HUES6 (cell line): ENCODE measurements around the gene GBF1.

ENCODE experiments used
- H3K27ac ChIP-seq: 2 replicates; pipeline ENCODE4 v1.7.0; 2013; ENCODE audit warnings: low read depth, mild to moderate bottlenecking, low read length, inconsistent platforms
- H3K27me3 ChIP-seq: 2 replicates; pipeline ENCODE4 v1.6.1; 2013; ENCODE audit warnings: low read length; ENCODE audit not compliant: control insufficient read depth, insufficient read depth
- H3K36me3 ChIP-seq: 2 replicates; pipeline ENCODE4 v1.6.1; 2013; ENCODE audit warnings: low read length; ENCODE audit not compliant: control insufficient read depth, insufficient read depth
- H3K4me1 ChIP-seq: 2 replicates; pipeline ENCODE4 v1.6.1; 2013; ENCODE audit warnings: low read length; ENCODE audit not compliant: control insufficient read depth, insufficient read depth
- H3K4me3 ChIP-seq: 2 replicates; pipeline ENCODE4 v1.5.1; 2013; ENCODE audit warnings: low read depth, low read length
- H3K9ac ChIP-seq: one replicate; pipeline ENCODE4 v1.6.1; 2013; ENCODE audit warnings: mild to moderate bottlenecking, low read length
- H3K9me3 ChIP-seq: 2 replicates; pipeline ENCODE4 v1.6.1; 2013; ENCODE audit warnings: low read depth, low read length; ENCODE audit not compliant: control insufficient read depth, insufficient read depth

GBF1 gene

DNA sequence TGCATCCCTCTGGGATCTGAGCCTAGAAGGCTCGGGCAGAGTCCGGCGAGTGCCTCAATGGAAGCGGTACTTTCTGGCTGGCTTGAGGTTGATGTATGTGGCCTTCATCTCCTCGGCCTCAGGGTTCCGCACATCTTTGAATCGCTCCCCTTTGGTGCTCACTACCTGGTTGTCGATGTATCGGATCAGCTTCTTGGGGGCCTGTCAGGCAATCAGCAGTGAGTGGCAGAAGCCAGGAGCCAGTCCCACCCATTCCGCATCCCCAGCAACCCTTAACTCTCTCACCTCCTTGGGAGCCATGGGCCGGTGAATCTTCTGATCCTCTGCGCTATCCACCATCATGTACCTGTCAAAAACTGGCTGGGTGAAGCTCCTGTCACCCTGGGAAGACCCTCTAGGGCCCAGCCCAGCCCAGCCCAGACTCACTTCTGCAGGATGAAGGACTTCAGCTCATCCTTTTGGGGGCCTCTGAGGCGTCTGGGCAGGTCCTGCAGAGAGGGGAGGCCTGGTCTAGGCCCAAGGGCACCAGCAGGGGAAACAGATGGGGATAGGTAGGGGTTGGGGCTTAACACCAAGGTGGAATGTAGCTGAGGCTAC lies 178.1 kb downstream of the GBF1 start:
- peaks cover 6% of the 10 kb centered on the region; the same call in 1 of the 2 replicates for H3K36me3 ChIP-seq
- no peak overlapping the region for H3K4me3 ChIP-seq
- H3K9me3 ChIP-seq = no peaks in the 10 kb centered on the region
- no peak overlapping the region for H3K9ac ChIP-seq
- no peak overlapping the region for H3K27ac ChIP-seq
- H3K27me3 ChIP-seq = peaks cover 9% of the 10 kb centered on the region; the same call in 1 of the 2 replicates
- H3K4me1 ChIP-seq = peaks cover 9% of the 10 kb centered on the region

DNA sequence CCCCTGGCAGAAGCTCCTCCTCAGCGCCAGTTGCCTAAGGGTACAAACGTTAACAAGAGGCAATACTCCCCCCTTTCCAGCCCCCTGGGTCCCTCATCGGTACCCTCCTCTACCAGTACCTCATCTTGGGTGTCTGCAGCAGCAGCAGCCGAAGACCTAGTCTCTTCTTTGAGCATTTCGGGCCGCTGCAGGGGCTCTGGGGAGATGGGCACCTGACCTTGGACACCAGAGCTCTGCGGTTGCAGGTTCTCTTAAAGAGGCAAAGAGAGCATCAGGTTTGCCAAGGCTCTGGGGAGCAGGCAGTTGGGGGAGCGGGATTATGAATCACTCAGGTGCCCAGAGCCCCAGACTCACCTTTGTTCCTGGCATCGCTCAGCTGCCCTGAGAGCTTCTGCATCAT lies 178.8 kb downstream of the GBF1 start:
- Histone ChIP-seq H3K27ac (no peak overlapping the region), H3K4me1 (peaks cover 9% of the 10 kb centered on the region), H3K9me3 (no peaks in the 10 kb centered on the region), H3K9ac (no peak overlapping the region), H3K36me3 (peaks cover 6% of the 10 kb centered on the region; the same call in 1 of the 2 replicates), H3K27me3 (peaks cover 4% of the 10 kb centered on the region; the same call in 1 of the 2 replicates), H3K4me3 (no peak overlapping the region)

DNA sequence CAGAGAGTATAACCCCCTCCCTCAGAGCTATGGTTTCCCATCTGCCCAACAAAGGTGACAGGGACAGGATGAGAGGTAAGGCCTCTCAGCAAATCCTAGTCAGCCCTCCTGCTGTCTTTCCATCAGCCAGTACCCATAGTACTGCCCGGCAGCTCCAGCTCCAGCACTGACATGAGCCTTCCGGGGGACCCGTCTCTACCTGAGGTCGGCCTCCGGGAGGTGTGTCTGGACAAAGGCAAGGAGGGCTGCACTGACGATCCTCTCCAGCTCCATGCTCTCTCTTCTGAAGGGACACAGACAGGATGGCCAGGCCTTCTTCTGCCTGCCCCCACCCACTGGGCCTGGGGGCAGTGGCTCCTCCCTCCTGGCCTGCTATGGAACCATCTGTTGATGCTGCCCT lies 179.6 kb downstream of the GBF1 start:
- Histone ChIP-seq H3K27ac (no peak overlapping the region), H3K27me3 (peaks cover 2% of the 10 kb centered on the region; the same call in 1 of the 2 replicates), H3K9me3 (no peaks in the 10 kb centered on the region), H3K4me3 (no peak overlapping the region), H3K9ac (no peak overlapping the region), H3K4me1 (peaks cover 9% of the 10 kb centered on the region), H3K36me3 (peaks cover 6% of the 10 kb centered on the region; the same call in 1 of the 2 replicates)

DNA sequence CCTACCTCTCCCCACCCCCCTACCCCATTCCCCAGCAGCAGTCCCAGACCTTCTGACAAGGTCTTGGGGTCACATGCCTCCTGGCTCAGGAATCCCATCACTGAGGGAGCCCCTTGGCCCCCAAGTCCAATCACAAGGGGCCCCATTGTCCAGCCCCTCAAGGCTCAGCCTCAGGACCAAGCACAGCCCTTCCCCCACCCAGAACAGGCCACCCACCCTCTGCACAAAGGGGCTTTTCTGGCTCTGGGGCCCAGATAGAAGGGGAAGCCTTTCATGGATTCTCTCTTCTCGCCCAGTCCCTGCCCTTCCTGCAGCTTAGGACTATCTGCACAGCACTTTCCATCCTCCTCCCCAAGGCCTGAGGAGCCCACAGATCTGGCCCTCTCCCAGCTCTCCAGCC lies 180.1 kb downstream of the GBF1 start:
- no peak overlapping the region for H3K27ac ChIP-seq
- H3K9ac ChIP-seq = no peak overlapping the region
- peaks cover 6% of the 10 kb centered on the region; the same call in 1 of the 2 replicates for H3K36me3 ChIP-seq
- H3K27me3 ChIP-seq = peaks cover 2% of the 10 kb centered on the region; the same call in 1 of the 2 replicates
- H3K9me3 ChIP-seq = no peaks in the 10 kb centered on the region
- peaks cover 9% of the 10 kb centered on the region for H3K4me1 ChIP-seq
- no peak overlapping the region for H3K4me3 ChIP-seq

GRCh38 chr10:102426803-102427287 lies 181.5 kb downstream of the GBF1 start:
- H3K4me1 ChIP-seq = peaks cover 13% of the 10 kb centered on the region
- H3K36me3 ChIP-seq = peaks cover 6% of the 10 kb centered on the region; the same call in 1 of the 2 replicates
- H3K9me3 ChIP-seq = no peaks in the 10 kb centered on the region
- no peak overlapping the region for H3K4me3 ChIP-seq
- H3K9ac ChIP-seq = no peak overlapping the region
- H3K27ac ChIP-seq = no peak overlapping the region
- H3K27me3 ChIP-seq = peaks cover 2% of the 10 kb centered on the region; the same call in 1 of the 2 replicates

DNA sequence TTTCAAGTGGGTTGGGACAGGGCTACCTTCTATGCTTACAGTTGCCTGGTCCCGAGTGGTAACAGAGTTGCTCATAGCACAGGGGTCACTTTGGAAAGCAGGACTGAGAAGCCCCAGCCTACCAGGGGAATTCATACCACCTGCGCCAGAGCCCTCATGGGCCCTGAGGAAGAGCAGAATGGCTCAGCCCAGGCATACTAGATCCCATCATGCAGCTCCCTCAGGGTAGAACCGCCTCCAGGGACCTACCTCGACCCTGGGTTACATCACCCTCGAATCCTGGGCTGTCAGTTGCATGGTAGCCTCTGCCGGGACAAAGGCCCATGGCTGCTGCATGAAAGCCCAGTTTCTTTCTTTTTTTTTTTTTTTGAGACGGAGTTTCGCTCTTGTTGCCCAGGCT lies 184.1 kb downstream of the GBF1 start:
- no peak overlapping the region for H3K4me3 ChIP-seq
- peaks cover 16% of the 10 kb centered on the region for H3K27me3 ChIP-seq
- H3K27ac ChIP-seq = no peak overlapping the region
- peaks cover 14% of the 10 kb centered on the region for H3K4me1 ChIP-seq
- H3K36me3 ChIP-seq = no peaks in the 10 kb centered on the region
- H3K9me3 ChIP-seq = no peaks in the 10 kb centered on the region
- no peak overlapping the region for H3K9ac ChIP-seq

- Histone ChIP-seq H3K4me3 (peak overlapping the region; percentile 93), H3K9me3 (no peaks in the 10 kb centered on the region), H3K27me3 (peaks cover 36% of the 10 kb centered on the region), H3K9ac (peak overlapping the region; percentile 85), H3K4me1 (peaks cover 23% of the 10 kb centered on the region), H3K36me3 (no peaks in the 10 kb centered on the region), H3K27ac (peak overlapping the region; percentile 32; the same call in 1 of the 2 replicates)
Observed at GRCh38 chr10:102431452-102432124, 186.3 kb downstream of the GBF1 start.
